ENCODE data around the gene GRIN2C. TPM values are rescaled to one million over a fixed set of nuclear protein-coding genes. Genes with fewer than 3 reads are reported as not detected.

GRIN2C gene
- total and polyA plus RNA-seq, 9 of the 15 experiments (the other 6 are each of a cell fraction or from before 2014, with no cell fraction given), result under 0.01 to 0.33 (median 0.10) TPM; not detected in 2

DNA sequence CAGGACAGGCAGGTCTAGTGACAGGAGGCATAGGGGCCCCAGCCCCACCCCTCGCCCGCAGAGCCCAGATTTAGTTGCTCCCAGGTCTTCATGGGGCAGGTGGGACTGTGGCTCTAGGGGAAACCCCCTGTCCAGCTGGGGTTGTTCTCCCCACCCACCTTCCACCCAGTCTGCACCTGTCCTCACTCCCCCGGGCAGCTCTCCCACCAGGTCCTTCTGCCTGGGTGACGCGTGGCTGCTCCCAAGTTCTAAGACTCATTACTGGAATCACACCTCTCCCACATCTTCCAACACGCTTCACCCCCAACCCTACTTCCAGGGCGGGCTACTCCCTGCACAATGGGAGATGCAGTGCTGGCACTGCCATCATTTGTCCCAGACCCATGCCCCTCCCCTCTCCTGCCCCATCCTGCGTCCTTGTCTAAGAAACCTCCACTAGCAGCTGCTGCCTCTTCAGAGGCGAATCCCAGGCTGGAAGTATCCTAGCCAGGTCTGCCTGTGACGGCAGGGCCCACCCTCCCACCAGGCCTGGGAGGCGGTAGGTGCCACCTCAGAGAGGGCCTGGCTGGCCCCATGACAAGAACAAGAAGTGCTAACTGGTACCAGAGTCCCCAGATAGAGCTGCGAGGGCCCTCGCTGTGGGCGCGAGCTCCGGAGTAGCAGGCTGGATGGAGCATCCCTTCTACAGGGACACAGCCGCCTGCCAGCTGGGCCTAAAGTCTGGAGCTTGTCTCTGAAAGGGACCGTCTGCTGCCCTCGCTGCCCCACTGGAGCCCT is 22.8 kb downstream of the GRIN2C start:
- 80% methylated on average over 18 of the region's 19 CpGs for WGBS (ENCODE audit: insufficient coverage, low coverage, missing lambda C conversion rate)
- no peaks in the 10 kb centered on the region for H3K9me3 ChIP-seq (replicated peaks; ENCODE audit: control insufficient read depth, insufficient read depth, low read depth, low read length)
- H3K36me3 ChIP-seq (ENCODE audit: control insufficient read depth, insufficient read depth, low read length), result no peaks in the 10 kb centered on the region
- FAIRE-seq (no peak), ATAC-seq (no peak), DNase-seq (ENCODE audit: extremely low read depth in 1 of 4, low spot score in 3 of 4) (no peak)
- H3K4me2 ChIP-seq (ENCODE audit: insufficient read depth, low read length), result no peak overlapping the region
- no peaks in the 10 kb centered on the region for H3K9me1 ChIP-seq (ENCODE audit: control insufficient read depth, insufficient read depth, low read length)
- peaks cover 5% of the 10 kb centered on the region; the same call in 1 of the 2 replicates for H4K20me1 ChIP-seq (replicated peaks; ENCODE audit: control insufficient read depth, insufficient read depth, low read length)
- ChIA-PET POLR2A (interaction anchor here (0.8 to 1.5 kb wide), 2 partner anchors 10 to 13 kb away, joined by 3 to 6 read pairs; no protein-coding TSS in a partner anchor), CTCF (ENCODE audit: low intra/inter-chr PET ratio) (no interaction called here)
- no peaks in the 10 kb centered on the region for H3K27me3 ChIP-seq (ENCODE audit: control insufficient read depth in 2 of 2, insufficient read depth in 2 of 2, low read length in 2 of 2)
- intact Hi-C loops (cut with micrococcal nuclease) (no loop called here), in situ Hi-C loops (cut with MboI) (no loop called here)
- H3K27ac ChIP-seq (ENCODE audit: extremely low read depth, low read depth, low read length), result no peak overlapping the region
- no peak overlapping the region for H2AFZ ChIP-seq (ENCODE audit: low read depth, low read length)
- H3K79me2 ChIP-seq (ENCODE audit: control insufficient read depth, insufficient read depth, low read length), result no peaks in the 10 kb centered on the region
- H3K9ac ChIP-seq (ENCODE audit: insufficient read depth in 1 of 2, low read depth in 2 of 2, low read length in 2 of 2), result no peak overlapping the region
- peaks cover 11 to 35% of the 10 kb centered on the region in 2 experiments; a peak in 4 of 5 replicates for H3K4me1 ChIP-seq (replicated peaks in 1 of 2; ENCODE audit: control insufficient read depth in 2 of 2, insufficient read depth in 2 of 2, low read length in 2 of 2)
- BruUV-seq (replicated peaks), result no TSS peak
- no peak overlapping the region for H3K4me3 ChIP-seq
- TF ChIP-seq, protein P1, sequence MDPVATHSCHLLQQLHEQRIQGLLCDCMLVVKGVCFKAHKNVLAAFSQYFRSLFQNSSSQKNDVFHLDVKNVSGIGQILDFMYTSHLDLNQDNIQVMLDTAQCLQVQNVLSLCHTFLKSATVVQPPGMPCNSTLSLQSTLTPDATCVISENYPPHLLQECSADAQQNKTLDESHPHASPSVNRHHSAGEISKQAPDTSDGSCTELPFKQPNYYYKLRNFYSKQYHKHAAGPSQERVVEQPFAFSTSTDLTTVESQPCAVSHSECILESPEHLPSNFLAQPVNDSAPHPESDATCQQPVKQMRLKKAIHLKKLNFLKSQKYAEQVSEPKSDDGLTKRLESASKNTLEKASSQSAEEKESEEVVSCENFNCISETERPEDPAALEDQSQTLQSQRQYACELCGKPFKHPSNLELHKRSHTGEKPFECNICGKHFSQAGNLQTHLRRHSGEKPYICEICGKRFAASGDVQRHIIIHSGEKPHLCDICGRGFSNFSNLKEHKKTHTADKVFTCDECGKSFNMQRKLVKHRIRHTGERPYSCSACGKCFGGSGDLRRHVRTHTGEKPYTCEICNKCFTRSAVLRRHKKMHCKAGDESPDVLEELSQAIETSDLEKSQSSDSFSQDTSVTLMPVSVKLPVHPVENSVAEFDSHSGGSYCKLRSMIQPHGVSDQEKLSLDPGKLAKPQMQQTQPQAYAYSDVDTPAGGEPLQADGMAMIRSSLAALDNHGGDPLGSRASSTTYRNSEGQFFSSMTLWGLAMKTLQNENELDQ (CRISPR knock-in tag; IDR thresholded peaks at IDR 0.05; ENCODE audit: borderline replicate concordance), result no peak
- TF ChIP-seq, protein P2, sequence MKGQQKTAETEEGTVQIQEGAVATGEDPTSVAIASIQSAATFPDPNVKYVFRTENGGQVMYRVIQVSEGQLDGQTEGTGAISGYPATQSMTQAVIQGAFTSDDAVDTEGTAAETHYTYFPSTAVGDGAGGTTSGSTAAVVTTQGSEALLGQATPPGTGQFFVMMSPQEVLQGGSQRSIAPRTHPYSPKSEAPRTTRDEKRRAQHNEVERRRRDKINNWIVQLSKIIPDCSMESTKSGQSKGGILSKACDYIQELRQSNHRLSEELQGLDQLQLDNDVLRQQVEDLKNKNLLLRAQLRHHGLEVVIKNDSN (CRISPR knock-in tag; IDR thresholded peaks at IDR 0.05), result no peak
- TF ChIP-seq E2F3 (CRISPR knock-in tag; IDR thresholded peaks at IDR 0.05) (no peak), GTF2E2 (tag; IDR thresholded peaks at IDR 0.05) (no peak), ZNF764 (CRISPR knock-in tag; IDR thresholded peaks at IDR 0.05; ENCODE audit: low read depth) (no peak), GABPA (tag; conservative IDR thresholded peaks at IDR 0.05; ENCODE audit: low read depth) (no peak), KDM2B (CRISPR knock-in tag; IDR thresholded peaks at IDR 0.05) (no peak), ESRRA (IDR thresholded peaks at IDR 0.05; ENCODE audit: borderline replicate concordance, low read depth) (no peak), BCOR (IDR thresholded peaks at IDR 0.05) (no peak), ZNF707 (CRISPR knock-in tag; conservative IDR thresholded peaks at IDR 0.05) (no peak)
- TF ChIP-seq, protein P3, sequence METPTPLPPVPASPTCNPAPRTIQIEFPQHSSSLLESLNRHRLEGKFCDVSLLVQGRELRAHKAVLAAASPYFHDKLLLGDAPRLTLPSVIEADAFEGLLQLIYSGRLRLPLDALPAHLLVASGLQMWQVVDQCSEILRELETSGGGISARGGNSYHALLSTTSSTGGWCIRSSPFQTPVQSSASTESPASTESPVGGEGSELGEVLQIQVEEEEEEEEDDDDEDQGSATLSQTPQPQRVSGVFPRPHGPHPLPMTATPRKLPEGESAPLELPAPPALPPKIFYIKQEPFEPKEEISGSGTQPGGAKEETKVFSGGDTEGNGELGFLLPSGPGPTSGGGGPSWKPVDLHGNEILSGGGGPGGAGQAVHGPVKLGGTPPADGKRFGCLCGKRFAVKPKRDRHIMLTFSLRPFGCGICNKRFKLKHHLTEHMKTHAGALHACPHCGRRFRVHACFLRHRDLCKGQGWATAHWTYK (CRISPR knock-in tag; IDR thresholded peaks at IDR 0.05), result no peak

Measured in K562 (cell line).